HG02943 (cell line): Measurements from ENCODE around the gene GRK5.
"Not testable (repeated sequence)": the region's sequence is repeated elsewhere in the genome, so short reads cannot be mapped to it uniquely, and the experiment has no call there.

Source experiments
- ATAC-seq: cut with Tn5 transposase; IDR thresholded peaks from one replicate; pipeline ENCODE4 v1.9.1; 2021; ENCODE audit warnings: mild to moderate bottlenecking, low read depth, moderate library complexity; ENCODE audit not compliant: unreplicated experiment

Gene GRK5

DNA sequence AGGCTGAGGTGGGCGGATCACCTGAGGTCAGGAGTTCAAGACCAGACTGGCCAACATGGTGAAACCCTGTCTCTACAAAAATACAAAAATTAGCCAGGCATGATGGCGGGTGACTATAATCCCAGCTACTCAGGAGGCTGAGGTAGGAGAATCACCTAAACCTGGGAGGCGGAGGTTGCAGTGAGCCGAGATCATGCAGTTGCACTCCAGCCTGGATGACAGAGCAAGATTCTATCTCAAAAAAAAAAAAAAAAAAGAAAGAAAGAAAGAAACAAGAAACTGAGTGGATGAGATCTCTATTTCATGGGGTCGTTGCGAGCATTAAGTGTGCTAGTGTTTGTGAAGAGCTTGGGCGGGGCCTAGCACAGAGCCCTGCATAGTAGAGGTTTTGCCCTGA is 65.0 kb downstream of the GRK5 start:
- ATAC-seq: not testable (repeated sequence)

DNA sequence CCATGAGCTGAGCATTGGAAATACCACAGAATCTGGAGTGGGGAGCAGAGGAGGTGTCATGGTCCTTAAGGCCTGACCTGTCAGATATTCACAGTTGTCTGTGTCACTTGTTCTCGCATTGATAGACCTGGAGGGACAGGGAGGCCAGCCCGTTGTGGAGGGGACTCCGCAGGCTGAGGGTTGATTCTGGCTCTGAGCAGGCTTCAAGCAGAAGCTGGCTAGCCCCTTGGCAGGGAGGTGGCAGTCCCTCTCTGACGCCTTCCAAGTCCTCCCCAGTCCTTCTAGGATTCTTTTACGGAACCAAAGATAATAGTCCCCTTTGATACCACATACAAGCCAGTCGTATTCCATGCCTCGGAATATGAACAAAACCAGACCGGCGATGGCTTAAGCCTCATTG is 65.4 kb downstream of the GRK5 start:
- no peak for ATAC-seq

DNA sequence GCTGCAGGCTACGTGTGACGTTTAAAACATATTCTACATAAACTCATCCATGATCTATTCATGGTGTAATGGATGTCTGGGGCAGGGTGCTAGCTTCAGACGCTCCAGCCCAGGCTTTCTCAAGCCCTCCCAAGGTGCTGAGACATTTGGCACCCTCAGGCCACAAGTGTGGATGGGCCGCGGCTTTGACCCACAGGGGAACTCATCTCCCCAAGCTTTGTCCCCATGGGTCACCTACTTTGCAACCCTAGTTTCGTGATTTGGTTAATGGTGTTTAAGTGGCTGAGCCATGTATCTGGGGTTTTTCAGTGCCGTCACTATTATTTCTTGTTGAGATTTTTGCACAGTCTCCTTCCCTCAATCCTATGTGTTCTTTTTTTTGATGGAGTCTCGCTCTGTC is 66.0 kb downstream of the GRK5 start:
- no peak for ATAC-seq

DNA sequence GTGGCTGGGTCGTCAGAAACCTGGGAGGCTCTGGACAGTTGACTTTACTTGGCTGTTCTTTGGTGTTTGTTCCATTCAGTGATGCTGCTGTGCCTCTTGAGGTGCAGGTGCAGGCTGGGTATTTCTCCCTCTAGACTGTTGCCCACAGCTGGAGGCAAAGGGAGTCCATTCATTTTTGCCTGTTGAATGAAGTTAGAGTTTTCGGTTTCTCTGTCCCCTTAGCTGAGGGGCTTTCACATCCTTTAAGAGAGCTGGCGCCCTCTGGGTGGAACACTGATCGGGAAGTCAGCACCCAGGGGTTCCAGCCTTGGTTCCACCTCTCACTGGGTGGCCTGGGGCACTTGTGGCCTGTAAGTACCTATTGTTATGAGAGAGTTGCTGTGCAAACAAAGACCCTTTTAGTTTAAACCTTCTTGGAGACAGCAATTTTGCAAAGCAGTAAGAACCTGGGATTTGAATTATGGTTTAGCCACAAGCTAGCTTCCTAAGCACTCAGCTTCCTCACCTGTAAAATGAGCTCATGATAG is 67.2 kb downstream of the GRK5 start:
- ATAC-seq: no peak

DNA sequence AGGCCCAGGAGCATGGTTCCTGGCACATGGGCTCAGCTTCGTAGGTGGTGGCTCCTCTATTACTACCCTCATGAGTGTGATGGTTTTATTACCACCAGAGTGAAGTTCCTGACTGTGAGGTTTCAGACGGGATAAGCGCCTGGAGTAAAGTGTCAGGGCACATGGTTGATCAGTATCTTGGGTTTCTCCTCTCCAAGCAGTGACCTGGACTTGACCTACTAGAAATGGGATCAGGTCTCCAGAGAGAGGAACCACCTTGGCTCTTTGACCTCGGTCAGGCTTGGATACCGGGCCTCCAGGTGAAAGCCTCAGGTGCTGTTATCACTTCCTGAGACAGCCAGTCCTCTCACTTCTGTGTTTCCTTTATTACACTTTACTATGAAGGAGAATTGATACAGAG is 67.7 kb downstream of the GRK5 start:
- ATAC-seq: no peak

DNA sequence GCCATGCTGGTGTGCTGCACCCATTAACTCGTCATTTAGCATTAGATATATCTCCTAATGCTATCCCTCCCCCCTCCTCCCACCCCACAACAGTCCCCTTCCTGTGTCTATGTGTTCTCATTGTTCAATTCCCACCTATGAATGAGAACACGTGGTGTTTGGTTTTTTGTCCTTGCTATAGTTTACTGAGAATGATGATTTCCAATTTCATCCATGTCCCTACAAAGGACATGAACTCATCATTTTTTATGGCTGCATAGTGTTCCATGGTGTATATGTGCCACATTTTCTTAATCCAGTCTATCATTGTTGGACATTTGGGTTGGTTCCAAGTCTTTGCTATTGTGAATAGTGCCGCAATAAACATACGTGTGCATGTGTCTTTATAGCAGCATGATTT is 68.8 kb downstream of the GRK5 start:
- ATAC-seq: not testable (repeated sequence)

DNA sequence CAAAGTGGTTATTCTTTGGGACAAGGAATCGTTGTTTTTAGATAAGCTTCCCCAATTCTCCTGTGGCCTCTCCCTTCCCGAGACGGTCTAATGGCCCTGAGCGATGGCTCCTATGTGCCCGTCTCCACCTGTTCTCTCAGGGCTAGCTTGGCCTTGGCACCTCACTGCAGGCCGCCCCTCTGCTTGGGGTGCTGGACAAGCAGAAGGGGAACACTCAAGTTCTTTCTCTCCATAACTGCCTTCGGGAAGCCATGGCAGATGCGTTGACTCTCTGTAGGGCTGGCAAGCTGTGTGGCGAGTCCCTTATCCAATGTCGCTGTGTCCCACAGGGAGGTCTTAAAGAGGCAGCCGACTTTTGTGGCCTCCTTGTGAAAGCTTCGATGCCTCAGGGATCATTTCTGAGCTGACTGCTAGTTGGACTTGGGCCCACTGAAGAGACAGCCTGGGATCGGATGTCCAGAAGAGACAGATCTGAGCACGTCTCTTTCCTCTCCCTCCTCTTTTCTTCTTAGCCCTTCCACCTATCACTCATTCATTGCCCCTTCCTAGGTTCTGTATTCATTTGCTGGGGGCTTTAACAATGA is 70.8 kb downstream of the GRK5 start:
- ATAC-seq: no peak

DNA sequence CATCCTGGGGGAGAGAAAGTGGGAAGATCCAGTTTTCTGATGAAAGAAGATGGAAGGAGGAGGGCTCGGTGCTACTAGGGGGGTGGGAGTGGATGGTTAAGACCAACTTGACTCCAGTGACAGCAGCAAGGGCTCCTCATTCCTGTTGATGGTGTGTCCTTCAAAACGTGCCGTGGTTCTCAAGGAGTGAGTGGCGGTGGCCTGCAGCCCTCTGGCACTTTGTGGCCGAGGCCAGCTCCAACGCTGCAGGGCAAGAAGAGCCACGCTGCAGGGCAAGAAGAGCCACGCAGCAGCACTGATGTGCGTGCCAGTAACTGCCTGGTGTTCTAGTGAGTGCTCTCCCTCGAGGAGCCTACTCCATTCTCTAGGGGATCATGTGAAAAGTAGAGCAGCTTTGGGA is 72.1 kb downstream of the GRK5 start:
- no peak for ATAC-seq

DNA sequence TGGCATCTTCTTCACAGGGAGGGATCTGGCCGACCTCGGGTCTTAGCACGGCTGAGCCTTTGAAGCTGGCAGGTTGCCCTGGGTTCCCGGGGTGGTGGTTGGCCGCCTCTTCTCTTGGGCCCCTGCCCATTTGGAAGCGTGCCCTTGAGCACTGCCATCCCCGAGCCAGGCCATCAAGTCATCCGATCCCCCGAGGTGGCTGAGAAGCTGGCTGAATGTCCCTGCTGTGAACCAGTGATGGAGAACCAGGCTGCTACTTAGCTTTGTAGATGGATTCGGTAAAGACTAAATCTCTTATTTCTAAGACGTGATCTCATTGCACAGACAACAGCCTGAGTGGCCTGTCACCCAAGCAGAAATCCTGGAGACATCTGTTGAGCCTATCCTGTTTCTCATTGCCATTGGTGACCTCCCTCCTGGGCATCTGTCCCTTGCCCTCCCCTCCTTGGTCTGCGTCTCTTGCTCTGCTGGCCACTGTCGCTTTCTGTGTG is 74.3 kb downstream of the GRK5 start:
- ATAC-seq: no peak

DNA sequence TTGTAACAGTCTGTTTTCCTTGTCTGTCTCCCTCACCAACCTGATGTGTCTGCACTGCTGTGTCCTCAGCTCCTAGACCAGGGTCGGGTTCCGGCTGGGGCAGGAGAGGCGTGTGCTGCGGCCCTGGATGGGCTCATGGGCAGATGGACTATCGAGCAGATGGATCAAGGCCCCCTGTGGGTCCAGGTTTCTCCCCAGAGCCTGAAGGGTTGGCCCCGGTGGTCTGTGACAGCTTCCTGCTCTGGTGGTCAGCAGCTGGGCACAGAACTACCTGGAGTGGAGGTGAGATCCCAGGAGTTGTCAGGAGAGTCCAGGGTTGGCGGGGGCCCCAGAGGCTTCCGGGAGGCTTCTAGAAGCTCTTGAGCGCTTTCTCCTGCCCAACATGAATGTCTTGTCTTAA is 75.1 kb downstream of the GRK5 start:
- ATAC-seq: no peak

DNA sequence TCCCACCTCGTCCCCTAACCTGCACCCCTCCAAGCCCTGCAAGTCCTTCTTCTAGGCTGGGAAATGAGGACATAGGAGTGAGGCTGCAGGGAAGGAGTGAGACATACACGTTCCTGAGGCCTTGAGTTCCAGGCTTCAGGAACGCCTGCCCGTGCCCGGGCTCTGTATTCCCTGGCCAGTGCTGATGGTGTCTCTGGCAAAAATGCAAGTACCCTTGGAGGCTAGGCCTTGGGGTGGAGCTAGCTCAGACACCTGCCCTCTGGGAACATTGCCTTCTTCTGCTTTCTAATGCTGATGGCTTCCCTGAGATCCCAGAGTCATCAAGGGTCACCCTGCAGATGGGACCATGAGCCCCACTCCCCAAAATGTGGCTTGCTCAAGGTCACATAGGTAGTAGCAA is 76.0 kb downstream of the GRK5 start:
- no peak for ATAC-seq

DNA sequence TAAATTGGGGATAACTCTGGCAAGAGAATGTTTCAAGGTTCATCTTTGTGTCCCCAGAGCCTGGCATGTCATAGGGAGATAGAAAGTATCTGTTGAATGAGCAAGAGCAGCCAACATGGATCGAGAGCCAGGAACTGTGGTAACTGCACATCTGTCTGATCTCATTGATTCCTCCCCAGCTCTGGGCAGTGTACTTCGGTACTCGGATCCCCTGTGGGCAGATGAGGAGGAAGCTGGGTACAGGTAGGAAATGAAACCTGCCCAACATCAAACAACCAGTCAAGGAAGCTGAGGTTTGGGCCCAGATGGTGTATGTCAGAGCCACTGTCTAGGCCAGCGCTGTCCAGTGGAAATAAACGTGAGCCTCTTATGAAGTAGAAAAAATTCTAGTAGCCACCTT is 76.4 kb downstream of the GRK5 start:
- peak; percentile 76 for ATAC-seq

DNA sequence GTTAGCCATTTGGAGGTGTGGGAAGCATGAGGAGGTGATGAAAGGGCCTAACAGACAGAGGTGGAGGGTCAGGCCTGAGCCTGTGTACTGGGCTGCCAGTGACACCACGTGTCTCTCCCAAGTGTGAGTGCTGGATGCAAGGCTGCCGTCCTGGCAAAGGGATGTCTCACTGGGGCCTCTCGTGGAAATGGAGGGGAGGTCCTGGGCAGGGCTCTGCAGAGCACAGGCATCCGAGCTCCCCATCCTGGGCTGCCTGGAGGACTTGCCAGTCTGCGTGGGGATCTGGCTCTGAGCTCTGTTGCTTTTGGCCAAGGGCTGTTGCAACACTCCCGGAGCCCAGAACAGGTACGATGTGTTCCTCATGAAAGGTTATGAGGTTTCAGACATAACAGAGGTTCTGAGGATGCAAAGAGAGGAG is 77.3 kb downstream of the GRK5 start:
- no peak for ATAC-seq

DNA sequence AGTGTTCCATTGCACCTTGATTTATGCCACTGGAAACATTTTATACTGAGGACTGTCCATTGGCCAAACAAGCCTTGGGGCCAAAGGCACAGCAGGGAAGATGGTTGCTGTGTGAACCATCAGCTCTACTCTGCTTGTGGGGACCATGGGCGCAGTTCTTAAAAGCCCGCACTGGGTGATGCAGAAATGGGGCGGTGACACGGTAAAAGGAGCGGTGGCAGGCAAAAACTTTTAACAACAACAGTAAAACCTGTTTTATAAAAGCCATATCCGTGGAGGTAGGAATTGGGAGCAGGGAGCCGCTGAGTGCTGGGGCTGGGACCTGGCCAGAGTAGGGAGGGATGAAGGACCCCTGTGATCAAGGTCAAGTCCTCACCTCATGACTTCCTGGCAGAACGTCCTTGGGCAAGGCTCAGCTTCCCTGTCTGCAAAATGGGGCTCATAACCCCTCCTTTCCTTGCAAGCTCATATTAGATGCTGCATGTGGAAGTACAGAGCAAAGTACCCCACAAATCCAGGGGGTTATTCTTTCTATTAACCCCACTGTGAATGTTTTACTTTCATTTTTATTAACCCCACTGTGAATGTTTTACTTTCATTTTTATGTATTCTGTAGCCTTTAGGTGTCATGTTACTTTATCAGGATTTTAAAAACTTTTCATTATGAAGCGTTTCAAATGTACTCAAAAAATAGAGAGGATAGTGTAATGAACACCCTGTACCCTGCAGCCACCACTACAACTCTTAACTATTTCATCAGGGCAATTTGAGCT is 78.3 kb downstream of the GRK5 start:
- ATAC-seq: no peak

DNA sequence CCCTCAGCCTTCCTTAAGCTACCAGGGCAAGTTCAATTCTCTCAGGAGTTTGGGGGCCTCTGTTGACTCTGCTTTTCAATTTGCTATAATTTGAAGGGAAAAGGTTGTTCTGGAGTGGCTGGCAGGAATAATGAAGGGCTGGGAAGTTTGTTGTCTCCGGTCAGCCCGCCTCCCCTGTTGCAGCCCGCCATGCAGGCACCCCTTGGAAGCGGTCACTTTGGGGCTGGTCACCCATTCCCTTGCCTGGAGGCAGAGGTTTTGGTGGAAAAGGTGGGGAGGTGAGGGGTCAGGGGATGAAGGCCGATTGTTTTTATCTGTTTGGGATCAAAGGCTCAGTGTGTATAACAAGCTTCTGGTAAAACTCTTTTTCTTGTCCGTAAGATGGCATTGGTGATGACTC is 79.1 kb downstream of the GRK5 start:
- no peak for ATAC-seq

DNA sequence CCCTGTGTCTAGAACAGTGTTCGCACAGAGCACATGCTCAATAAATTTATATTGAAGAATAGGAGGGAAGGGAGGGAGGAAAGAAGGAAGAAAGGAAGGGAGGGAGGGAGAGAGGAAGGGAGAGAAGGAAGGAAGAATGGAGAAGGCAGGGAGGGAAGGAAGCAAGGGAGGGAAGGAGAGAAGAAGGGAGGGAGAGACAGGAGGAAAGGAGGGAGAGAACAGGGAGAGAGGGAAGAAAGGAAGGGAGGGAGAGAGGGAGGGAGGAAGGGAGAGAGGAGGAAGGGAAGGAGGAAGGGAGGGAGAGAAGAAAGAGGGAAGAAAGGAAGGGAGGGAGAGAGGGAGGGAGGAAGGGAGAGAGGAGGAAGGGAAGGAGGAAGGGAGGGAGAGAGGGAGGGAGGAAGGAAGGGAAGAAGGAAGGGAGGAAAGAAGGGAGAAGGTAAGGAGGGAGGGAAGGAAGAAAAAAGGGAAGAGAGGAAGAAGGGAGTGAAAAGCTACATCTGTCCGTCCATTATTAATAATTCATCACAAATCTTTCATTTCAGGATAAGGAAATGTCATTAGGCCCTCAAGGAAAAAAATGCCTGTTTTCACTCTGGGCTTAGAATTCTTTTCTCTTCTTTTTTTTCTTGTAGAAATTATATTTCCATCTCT is 79.7 kb downstream of the GRK5 start:
- no peak for ATAC-seq

DNA sequence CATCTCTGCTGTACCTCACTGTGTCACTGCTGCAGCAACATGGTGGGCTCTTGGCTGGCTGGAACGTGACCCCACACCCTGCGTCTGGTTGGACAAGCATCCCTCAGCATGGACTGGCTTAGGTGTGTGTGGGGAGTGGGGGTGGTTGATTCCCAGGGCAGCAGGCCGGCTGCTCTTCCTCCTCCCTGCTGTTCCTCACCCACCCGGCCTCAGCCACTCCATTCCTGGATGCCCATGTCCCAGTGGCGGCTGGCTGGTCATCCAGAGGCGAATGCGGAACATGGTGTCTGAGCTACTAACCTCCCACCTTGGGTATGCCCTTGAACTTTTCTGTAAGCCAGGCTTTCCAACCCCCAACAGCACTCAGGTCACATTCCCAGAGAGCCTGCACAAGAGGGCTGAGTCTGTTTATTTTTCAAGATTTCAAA is 81.2 kb downstream of the GRK5 start:
- ATAC-seq: no peak

DNA sequence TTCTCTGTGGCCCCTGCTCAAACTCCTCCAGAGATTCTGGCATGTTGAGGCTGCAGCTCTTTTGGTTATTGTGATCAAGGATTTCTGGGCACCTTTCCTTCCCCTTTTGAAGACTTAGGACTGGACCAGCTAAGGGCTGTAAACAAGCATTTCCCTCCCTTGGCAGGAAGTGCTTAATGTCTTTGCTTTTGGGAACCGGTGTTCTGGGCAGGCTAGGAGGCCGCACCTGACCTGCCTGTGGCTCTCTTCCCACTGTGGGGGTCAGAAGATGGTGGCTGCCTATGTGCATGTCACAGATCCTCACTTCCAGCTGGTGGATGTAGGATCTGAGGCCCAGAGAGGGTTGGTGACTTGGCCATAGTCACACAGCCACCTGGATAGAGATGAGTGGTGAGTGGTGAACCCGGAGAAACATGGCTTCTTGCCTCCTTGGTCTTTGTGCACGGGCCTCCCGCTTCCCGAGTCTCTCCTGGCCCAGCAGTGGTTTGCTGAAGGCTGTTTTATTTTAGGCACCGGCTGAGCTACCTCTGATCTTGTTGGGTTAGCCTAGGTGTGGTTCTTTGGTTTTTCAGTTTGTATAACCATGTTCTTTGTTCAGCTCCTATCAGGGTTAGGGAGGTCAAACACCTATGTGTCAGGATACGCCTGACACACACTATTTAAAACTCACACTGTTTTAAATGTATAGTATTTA is 82.0 kb downstream of the GRK5 start:
- no peak for ATAC-seq

DNA sequence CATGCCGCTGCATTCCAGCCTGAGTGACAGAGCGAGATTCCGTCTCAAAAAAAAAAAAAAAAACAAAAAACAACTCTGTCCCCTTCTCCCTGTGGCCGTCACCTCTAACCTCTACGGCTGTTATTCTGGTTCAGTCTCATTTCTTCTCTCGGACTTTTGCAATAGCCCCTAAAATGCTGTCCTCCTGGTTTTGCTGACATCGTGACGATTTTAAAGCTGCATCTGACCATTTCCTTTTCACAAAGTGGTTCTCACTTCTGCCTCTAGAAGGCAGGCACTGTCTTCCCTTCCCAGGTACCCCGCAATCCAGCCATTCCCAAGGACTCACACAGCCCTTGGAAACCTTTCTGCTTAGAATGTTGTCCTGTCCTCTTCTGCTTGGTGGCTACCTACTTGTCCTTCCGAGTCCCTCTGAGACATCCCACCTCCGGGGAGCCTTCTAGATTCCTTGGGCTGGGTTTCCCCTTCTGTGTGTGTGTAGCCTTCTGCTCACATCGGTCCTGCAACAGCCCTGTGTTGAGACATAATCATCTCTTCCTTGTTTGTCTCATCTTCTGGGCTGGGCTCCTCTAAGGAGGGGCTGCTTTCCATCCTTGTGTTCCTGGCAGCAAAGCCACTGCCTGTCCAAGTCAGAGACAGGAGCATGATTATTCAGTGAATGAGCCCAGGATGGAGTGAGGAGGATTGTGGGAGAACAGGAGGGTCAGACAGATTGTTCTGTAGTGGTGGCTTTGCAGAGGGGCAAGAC is 83.1 kb downstream of the GRK5 start:
- ATAC-seq: no peak

DNA sequence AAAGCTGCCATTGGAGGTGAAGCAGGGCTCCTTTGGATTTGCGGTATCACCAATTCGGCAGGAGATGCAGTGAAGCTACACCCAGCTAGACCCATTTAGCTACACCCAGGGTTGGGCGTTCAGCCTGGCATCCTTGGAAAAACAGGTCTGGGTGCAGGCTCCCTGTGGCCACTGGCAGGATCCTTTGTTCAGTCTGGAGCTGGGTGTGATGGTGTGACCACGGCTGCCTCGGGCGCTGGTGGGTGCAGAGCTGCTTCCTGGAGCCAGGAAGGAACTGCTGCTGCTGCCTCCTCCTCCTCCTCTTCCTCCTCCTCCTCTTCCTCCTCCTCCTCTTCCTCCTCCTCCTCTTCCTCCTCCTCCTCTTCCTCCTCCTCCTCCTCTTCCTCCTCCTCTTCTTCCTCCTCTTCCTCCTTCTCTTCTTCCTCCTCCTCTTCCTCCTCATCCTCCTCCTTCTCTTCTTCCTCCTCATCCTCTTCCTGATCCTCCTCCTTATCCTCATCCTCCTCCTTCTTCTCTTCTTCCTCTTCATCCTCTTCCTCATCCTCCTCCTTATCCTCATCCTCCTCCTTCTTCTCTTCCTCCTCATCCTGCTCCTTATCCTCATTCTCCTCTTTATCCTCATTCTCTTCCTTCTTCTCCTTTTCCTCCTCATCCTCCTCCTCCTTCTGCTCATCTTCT is 84.0 kb downstream of the GRK5 start:
- no peak for ATAC-seq
